ENCODE measurements around the gene HS2ST1.
"Not testable (repeated sequence)": the region's sequence is repeated elsewhere in the genome, so short reads cannot be mapped to it uniquely, and the experiment has no call there.

The HS2ST1 gene

DNA sequence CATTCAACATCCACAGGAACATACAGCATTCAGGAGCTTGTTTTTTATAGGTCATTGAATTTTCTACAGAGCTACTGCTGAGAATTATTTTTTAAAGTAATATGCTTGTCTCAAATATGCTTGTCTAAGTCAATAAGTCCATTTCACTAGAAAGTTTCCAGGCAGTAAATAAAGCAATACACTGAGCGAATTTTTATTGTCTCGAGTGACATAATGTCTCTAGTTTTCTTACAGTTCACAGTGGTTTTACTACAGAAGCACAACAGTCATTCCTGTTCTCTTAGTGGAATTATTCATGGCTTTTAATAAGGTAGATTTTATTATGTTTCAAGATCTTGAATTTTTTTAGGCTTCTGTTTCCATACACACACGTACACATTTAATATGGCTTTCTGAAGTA is 83.8 kb downstream of the HS2ST1 start:
- DNase-seq (ENCODE audit: insufficient read length) (no peak), FAIRE-seq (no peak)
- TF ChIP-seq POLR2A (IDR thresholded peaks at IDR 0.05; ENCODE audit: low read depth, low read length) (no peak), TAF1 (IDR thresholded peaks at IDR 0.05; ENCODE audit: borderline replicate concordance, low read depth, low read length) (no peak), POLR2AphosphoS5 (IDR thresholded peaks at IDR 0.05; ENCODE audit: low read depth, low read length) (no peak)

DNA sequence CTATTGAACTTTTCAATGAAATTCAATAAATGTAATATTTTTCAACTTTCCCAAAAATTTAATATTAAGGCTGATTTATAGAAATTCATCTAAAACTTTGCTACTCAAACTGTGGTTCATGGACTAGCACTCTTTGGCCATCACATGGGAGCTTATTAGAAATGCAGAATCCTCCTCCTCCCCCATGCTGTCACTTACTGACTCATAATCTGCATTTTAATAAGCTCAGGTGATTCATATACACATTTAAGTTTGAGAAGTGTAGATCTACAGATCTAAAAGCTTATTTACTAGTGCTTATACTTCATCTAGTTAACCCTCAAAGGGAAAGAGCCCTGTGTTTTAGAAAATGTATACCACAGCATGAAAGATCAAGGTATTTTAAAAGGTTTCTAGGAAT is 84.3 kb downstream of the HS2ST1 start:
- DNase-seq (ENCODE audit: insufficient read length) (no peak), FAIRE-seq (no peak)
- TF ChIP-seq POLR2AphosphoS5 (IDR thresholded peaks at IDR 0.05; ENCODE audit: low read depth, low read length) (no peak), POLR2A (IDR thresholded peaks at IDR 0.05; ENCODE audit: low read depth, low read length) (no peak), TAF1 (IDR thresholded peaks at IDR 0.05; ENCODE audit: borderline replicate concordance, low read depth, low read length) (no peak)

DNA sequence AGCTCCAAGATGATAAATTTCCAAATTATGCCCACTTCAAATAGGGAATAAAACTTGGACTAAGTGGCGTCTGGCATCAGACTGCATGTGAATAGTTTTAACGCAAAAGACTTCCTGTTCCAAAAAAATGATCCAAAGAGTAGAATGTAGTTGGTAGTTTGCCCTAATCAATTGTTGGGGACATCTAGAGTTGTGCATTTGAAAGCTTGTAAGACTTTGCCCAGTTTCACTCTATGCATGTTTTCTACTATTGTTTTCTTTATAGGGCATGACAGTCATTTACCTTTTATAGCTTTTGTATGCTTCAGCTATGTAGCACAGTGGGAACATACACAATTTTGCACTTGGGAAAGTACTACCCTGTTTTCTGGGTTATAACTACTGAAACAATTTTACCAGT is 86.0 kb downstream of the HS2ST1 start:
- FAIRE-seq (no peak), DNase-seq (ENCODE audit: insufficient read length) (no peak)
- TF ChIP-seq TAF1 (IDR thresholded peaks at IDR 0.05; ENCODE audit: borderline replicate concordance, low read depth, low read length) (no peak), POLR2AphosphoS5 (IDR thresholded peaks at IDR 0.05; ENCODE audit: low read depth, low read length) (no peak)

DNA sequence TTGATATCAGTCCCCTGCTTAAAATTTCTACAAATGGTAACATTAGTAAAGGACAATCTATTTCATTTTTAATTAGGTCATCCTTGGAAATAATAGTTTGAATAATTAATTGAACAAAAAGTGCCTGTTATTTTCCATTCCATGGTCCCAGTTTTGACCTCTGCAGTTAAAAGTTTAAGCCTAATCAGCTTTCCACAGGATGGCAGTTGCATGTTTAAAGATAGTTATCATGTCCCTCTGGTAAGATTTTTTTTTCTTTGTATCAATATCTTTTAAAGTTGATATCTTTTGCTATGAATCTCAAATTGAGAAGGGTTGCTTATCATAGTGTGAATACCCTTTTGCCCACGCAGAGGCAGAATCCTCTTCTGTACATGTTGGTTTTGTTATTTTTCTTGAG is 90.4 kb downstream of the HS2ST1 start:
- no peak for DNase-seq (ENCODE audit: insufficient read length)
- no peak for FAIRE-seq
- no peak for TF ChIP-seq POLR2A (IDR thresholded peaks at IDR 0.05; ENCODE audit: low read depth, low read length)
- TF ChIP-seq POLR2AphosphoS5 (IDR thresholded peaks at IDR 0.05; ENCODE audit: low read depth, low read length) = no peak
- no peak for TF ChIP-seq TAF1 (IDR thresholded peaks at IDR 0.05; ENCODE audit: borderline replicate concordance, low read depth, low read length)

DNA sequence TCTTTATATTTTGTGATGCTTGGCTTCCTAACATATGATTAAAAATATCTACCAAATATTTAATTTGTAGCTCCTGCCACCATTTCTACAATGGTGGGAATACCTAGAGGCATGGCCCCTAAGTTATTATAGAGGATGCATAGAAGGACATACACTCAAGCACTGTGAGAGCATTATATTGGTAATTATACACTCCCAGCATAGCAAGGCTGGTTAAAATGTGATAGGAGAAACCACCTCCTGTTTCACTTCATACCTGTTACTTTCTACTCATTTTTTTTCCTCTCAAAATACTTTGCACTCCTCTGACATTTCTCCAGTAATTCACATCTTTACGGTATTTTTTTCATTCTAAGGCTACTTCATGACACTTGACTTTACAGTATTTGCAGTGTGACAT is 92.9 kb downstream of the HS2ST1 start:
- FAIRE-seq = no peak
- no peak for DNase-seq (ENCODE audit: insufficient read length)
- no peak for TF ChIP-seq TAF1 (IDR thresholded peaks at IDR 0.05; ENCODE audit: borderline replicate concordance, low read depth, low read length)
- no peak for TF ChIP-seq POLR2AphosphoS5 (IDR thresholded peaks at IDR 0.05; ENCODE audit: low read depth, low read length)
- no peak for TF ChIP-seq POLR2A (IDR thresholded peaks at IDR 0.05; ENCODE audit: low read depth, low read length)

DNA sequence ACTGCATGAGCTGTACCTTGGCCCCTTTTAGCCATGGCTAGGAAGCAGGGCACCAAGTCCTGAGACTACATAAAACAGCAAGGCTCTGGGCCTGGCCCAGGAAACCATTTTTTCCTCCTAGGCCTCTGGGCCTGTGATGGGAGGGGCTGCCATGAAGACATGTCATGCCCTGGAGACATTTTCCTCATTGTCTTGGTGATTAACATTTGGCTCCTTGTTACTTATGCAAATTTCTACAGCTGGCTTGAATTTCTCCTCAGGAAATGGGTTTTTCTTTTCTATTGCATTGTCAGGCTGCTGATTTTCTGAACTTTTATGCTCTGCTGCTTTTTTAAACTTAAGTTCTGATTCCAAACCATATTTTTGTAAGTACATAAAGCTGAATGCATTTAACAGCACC is 99.0 kb downstream of the HS2ST1 start:
- FAIRE-seq; DNase-seq (ENCODE audit: insufficient read length): not testable (repeated sequence)

DNA sequence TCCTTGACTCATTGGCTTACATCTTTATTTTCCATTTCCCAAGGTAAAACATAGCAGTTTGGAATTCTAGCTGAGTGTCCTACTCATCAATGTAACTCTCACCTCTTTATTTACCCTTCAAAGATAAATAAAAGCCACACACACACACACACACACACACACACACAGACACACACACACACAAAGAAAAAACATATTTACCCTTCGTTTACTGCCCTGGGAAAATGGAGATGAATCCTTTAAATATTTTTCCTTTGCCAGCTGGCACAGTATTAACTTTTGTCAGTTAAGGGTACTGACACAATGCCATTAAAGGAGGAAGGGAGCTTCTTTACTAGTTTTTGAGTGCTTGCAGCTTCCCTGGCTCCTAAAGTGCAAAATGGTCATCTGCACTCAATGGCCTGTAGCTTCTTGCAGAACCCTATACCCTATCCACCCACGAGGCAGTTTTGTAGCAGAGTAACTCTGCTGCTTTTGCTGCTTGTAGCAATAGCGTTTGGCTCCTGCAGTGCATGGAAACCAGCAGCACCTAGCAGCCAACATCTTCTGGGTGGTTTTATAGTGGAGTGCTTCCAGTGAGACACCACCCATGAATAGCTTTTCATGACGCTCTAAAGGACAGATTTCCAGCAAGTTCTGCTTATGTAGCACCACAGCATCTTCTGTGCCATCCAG is 103.7 kb downstream of the HS2ST1 start:
- DNase-seq (ENCODE audit: insufficient read length) = no peak
- TF ChIP-seq TAF1 (IDR thresholded peaks at IDR 0.05; ENCODE audit: borderline replicate concordance, low read depth, low read length) (no peak), POLR2A (IDR thresholded peaks at IDR 0.05; ENCODE audit: low read depth, low read length) (no peak), POLR2AphosphoS5 (IDR thresholded peaks at IDR 0.05; ENCODE audit: low read depth, low read length) (no peak)
- FAIRE-seq = peak; percentile 70

DNA sequence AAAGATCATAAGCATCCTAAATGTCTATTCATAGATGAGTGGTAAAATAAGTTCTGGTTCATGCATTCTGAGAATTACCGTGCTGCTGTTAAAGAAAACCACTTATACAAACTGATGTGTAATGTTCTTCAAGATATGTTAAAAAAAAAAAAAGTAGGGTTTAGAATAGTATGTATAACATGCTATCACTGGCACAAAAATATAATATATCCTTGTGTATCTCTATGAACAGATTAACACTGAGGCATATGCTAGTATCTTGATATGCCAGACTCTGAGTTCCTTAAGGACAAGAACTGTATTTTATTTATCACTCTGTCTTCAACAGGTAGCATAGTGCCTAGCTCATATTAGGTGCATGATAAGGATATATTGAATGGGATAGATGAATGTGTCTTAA is 108.9 kb downstream of the HS2ST1 start:
- FAIRE-seq (no peak), DNase-seq (ENCODE audit: insufficient read length) (no peak)
- TF ChIP-seq TAF1 (IDR thresholded peaks at IDR 0.05; ENCODE audit: borderline replicate concordance, low read depth, low read length) (no peak), POLR2A (IDR thresholded peaks at IDR 0.05; ENCODE audit: low read depth, low read length) (no peak), POLR2AphosphoS5 (IDR thresholded peaks at IDR 0.05; ENCODE audit: low read depth, low read length) (no peak)

DNA sequence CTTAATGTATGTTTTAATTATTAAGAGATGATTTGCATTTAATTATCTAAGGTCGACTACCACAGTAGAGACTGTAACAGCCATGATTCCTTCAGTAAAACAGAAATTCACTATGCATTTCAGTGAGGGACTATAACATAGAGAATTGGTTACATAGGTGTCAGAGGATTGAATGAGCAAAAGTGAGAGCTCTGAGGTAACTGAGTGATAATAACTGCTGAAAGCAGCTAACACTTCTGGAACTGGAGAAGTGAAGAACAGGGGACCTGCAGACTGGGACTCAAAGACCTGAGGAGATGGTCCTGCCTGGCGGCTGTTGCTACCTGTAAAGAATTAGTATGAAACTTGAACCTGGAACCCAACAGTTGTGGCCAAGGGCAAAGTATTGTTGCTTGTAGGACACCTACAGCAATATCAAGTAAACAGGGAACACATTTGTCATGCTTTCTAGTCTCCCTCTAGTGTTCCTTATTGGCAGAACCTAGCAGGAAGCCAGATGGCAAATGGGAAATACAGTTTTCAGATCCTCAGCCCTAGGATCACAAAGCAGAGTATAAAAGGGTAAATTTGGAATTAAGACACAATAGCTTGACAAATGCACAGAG is 110.6 kb downstream of the HS2ST1 start:
- FAIRE-seq = no peak
- TF ChIP-seq POLR2AphosphoS5 (IDR thresholded peaks at IDR 0.05; ENCODE audit: low read depth, low read length) (no peak), TAF1 (IDR thresholded peaks at IDR 0.05; ENCODE audit: borderline replicate concordance, low read depth, low read length) (no peak), POLR2A (IDR thresholded peaks at IDR 0.05; ENCODE audit: low read depth, low read length) (no peak)
- no peak for DNase-seq (ENCODE audit: insufficient read length)

DNA sequence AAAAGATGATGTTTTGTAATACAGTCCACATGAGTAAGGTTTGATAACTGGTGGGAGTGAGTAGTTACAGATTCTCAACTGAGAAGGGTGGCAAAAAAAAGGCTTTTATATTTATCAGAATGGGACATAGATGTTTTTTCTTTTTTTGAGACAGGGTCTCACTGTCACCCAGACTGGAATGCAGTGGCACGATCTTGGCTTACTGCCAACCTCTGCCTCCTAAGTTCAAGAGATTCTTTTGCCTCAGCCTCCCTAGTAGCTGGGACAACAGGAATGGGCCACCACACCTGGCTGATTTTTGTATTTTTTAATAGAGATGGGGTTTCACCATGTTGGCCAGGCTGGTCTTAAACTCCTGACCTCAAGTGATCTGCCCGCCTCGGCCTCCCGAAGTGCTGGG is 113.1 kb downstream of the HS2ST1 start:
- not testable (repeated sequence) for DNase-seq (ENCODE audit: insufficient read length); FAIRE-seq

DNA sequence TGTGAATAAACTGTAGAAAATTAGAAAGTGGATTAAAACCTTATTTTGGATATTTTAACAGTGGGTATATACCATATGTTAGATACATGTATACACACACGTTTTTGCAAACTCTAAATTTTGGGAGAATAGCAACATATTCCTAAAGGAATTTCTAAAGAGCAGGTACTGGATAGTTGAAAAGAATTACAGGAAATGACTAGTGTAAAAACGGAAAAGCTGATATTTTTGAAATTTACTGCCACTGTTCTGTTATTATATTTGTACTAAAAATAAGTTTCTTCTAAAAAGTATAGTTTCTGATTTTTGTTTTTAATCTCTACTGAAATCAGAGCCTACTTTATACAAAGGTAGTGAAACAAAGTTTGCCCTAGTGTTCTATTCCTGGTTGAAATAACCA is 114.1 kb downstream of the HS2ST1 start:
- TF ChIP-seq POLR2A (IDR thresholded peaks at IDR 0.05; ENCODE audit: low read depth, low read length) (no peak), POLR2AphosphoS5 (IDR thresholded peaks at IDR 0.05; ENCODE audit: low read depth, low read length) (no peak), TAF1 (IDR thresholded peaks at IDR 0.05; ENCODE audit: borderline replicate concordance, low read depth, low read length) (no peak)
- no peak for DNase-seq (ENCODE audit: insufficient read length)
- FAIRE-seq = no peak

DNA sequence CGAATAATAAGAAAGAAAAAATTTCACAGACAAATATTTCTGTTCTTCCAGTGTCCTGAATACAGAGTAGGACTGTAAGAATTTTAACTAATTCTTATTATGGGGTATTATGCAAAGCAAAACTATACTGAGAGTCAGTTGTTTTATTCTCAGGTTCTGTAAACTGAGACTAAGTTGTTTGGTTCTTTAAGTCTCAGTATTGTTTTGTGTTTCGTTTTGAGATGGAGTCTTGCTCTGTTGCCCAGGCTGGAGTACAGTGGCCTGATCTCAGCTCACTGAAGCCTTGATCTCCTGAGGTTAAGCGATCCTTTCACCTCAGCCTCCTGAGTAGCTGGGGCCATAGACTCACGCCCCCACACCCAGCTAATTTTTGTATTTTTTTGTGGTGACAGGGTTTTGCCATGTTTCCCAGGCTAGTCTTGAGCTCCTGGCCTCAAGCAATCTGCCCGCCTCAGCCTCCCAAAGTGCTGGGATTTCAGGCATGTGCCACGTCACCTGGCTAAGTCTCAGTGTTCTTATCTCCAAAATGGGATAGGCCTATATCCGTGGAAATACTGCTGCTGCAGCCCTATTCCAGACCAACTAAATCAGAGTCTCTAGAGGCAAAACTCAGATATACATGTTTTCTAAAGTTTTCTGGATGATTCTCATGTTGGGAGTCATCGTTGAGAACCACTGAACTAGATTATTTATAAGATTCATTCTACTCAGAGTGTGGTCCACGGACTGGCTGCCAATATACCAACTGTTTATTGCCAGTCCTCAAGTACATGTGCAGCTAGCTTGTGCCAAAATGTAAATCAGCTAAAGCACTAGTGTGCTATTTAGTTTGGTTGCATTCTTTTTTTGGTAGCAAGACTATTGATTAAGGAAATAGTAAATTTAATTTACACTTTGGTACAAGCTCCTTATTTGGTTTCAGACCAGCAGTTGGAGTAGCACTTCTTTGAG is 116.6 kb downstream of the HS2ST1 start:
- FAIRE-seq (peak; percentile 77), DNase-seq (ENCODE audit: insufficient read length) (no peak)
- TF ChIP-seq TAF1 (IDR thresholded peaks at IDR 0.05; ENCODE audit: borderline replicate concordance, low read depth, low read length) (no peak), POLR2AphosphoS5 (IDR thresholded peaks at IDR 0.05; ENCODE audit: low read depth, low read length) (no peak), POLR2A (IDR thresholded peaks at IDR 0.05; ENCODE audit: low read depth, low read length) (no peak)
